Measurements from ENCODE around the gene STBD1.
"Not testable (repeated sequence)": the region's sequence is repeated elsewhere in the genome, so short reads cannot be mapped to it uniquely, and the experiment has no call there.

The STBD1 gene

DNA sequence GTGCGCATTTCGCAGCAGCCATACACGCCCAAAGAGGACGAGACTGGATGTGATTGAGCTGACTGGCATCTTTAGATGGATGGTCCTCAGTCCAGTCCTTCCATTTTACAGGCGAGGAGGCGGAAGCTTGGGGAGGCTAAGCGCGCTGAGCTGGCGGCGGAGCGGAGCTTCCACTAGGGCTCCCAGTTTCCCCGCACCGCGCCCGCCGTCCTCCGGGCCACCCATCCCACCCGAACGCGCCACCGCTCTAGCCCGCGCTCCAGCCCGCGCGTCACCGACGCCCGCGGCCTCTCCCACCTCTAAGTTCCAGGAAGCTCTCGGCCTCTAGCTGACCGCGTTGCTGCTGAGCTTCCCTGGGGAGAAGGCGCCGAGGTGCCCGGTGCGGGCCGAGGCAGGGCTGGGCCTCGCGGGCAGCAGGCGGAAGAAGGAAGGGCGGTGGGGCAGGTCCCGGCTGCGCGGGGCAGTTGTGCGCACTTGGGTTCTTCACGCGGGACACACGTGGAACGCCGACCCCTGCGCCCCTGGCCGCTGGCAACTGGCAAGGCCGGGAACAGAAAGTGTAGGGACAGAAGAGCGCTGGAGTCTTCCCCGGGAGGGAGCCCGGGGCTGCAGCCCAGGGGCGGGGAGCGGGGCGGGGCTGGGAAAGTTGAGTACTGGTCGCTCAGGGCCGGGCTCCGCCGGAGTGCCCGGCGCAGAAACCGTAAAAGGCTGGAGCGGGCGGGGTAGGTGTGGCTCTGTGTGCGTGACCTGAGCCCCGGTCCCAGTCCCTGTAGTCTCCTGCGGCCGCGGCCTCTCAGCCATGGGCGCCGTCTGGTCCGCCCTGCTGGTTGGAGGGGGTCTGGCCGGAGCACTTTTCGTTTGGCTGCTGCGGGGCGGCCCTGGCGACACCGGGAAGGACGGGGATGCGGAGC, at the start of gene STBD1:
Gene STBD1 (plus strand): TSS at position 763 of the 911 bp plus-strand sequence. CDS start 37 bp downstream, at position 800.
- peak; percentile 48 for DNase-seq

DNA sequence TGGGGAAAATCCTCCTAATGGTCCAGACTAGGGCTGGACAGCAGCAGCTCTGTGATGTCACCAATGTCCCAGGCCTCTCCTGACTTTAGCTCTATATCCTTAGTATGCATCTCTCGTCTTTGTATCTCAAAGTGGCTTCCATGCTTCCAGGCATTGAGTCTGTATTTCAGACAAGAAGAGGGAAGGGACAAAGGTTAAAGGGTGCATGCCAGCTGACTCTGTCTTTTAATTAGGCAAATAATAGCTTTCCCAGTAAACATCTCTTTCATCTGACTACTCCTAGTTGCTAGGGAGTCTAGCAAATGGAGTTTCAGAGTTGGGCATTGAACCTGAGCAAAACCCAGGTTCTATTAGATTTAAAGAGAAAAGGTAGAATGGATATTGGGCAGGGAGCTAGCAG, 49.6 kb upstream of the STBD1 start:
- DNase-seq: no peak

DNA sequence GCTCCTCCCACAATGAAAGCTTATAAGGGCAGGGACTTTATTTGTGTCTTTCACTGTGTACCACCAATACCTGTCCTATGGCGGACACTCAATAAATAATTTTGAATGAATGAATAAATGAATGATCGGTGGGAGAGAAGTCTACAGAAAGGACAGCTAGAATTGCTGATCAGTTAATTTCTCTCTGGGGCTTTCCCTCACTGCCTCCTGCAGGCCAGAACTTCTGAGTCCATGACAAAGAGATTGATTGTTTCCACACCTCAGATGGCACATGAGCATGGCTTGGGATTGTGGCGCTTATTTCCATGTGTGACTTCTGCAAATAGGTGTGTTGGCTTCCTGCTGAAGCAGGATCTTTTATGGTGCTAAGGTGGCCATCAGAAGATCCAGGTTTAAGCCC, 48.7 kb upstream of the STBD1 start:
- no peak for DNase-seq

DNA sequence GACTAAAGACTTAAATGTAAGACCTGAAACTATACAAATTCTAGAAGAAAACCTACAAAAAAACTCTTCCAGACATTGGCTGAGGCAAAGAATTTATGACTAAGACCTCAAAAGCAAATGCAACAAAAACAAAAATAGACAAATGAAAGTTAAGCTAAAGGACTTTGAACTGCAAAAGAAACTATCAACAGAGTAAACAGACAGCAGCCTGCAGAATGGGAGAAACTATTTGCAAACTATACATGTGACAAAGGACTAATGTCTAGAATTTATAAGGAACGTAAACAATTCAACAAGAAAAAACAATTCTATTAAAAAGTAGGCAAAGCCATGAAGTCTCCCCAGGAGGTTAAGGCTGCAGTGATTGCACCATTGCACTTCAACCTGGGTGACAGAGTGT, 46.0 kb upstream of the STBD1 start:
- no peak for DNase-seq

DNA sequence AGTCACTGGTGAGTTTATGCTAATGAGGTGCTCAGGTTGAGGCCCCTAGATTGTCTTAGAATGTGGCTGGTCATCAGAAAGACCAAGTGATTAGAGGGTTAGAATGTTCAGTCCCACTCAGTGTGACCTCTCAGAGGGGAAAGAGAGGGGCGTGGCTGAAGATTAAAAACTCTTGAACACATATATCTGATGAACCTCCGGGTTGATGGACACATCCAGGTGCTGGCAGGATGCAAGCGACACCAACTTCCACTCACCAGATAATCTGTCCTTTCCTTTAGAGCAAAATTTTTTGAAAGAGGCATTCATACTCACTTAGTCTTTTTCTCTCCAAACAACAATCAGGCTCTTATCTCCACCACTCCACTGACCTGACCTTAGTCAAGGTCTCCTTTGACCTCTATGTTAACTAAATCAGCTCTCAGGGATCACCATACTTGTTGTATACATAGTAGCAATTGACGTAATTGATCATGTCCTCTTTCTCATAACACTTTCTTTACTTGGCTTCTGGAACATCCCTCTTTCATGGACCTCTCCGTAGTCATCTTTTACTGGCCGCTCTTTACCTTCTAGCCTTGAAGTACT, 40.8 kb upstream of the STBD1 start:
- no peak for DNase-seq

GRCh38 chr4:76266627-76267026, 39.9 kb upstream of the STBD1 start:
- no peak for DNase-seq

GRCh38 chr4:76267811-76268210, 38.7 kb upstream of the STBD1 start:
- DNase-seq: no peak

- no peak for DNase-seq
Observed at GRCh38 chr4:76270244-76271175, 36.0 kb upstream of the STBD1 start.

GRCh38 chr4:76271248-76271647, 35.3 kb upstream of the STBD1 start:
- no peak for DNase-seq

DNA sequence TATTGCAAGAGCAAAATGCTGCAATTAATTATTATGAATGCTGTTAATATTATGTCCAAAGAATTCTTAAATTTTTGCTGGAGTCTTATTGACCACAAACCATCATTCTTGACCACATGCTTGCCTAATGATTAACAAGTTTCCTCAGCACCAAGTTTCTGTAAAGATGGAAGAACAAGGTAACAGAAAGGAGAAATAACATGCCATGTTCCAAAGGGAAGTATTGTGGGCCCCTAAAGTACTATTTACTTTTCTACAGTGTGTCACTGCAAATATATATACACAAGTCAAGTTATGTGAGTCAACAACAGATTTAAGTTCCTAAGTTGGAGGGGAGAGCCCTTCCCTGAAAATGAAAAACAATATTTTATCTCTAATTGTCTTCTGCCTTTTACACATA, 34.5 kb upstream of the STBD1 start:
- no peak for DNase-seq

- no peak for DNase-seq
Observed at GRCh38 chr4:76272582-76272981, 34.0 kb upstream of the STBD1 start.

DNA sequence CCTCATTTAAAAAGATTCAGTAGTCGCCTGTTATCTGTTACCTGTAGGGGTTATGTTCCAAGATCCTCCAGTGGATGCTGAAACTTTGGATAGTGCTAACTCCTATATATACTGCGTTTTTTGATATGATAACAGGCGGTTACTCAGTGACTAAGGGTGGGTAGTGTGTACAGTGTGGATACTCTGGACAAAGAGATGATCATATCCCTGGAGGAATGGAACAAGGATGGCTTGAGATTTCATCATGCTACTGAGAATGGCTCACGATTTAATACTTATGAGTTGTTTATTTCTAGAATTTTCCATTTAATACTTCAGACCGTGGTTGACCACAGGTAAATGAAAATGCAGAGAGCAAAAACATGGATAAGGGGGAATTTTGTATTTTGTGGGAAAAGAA, 33.5 kb upstream of the STBD1 start:
- DNase-seq: no peak

- no peak for DNase-seq
Observed at GRCh38 chr4:76275486-76276124, 30.9 kb upstream of the STBD1 start.

DNA sequence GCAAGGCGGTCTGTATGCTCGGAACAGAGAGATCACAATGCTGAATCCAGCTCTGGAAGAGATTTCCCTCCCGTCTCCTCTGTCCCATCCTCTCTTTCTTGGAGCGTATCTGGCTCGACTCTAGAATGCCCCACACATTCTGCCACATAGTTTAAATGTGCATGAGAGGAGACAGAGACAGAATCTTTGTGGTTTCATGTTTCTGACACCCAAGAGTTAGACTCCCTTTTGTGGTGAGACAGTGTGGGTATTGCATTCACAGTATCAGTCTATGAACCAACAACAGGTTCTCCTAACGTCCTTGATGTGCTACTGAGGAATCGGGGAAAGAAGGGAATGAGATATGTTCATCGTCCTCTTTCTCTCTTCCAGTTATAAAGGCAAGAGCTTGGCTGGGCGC, 29.7 kb upstream of the STBD1 start:
- DNase-seq: no peak

DNA sequence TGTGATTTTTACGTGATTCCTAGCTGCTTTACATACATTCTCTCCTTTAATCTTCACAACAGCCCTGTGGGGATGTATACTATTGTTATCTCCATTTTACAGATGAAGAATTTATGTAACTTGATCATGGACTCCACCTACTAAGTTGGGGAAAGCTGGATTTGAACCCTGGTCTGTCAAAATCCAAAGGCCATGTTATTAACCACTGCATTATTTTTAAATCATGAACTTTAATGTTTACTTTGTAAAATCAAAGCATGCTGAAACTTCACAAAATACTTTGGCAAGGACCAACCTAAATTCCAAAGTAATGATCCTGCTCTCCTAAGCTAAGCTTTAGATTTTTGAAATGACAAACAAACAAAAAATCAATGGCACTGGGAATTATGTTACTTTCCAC, 28.9 kb upstream of the STBD1 start:
- no peak for DNase-seq

GRCh38 chr4:76278583-76278982, 27.9 kb upstream of the STBD1 start:
- DNase-seq: no peak

GRCh38 chr4:76279462-76279861, 27.1 kb upstream of the STBD1 start:
- DNase-seq: peak; percentile 38

- DNase-seq: no peak
Observed at GRCh38 chr4:76280488-76281441, 25.8 kb upstream of the STBD1 start.

DNA sequence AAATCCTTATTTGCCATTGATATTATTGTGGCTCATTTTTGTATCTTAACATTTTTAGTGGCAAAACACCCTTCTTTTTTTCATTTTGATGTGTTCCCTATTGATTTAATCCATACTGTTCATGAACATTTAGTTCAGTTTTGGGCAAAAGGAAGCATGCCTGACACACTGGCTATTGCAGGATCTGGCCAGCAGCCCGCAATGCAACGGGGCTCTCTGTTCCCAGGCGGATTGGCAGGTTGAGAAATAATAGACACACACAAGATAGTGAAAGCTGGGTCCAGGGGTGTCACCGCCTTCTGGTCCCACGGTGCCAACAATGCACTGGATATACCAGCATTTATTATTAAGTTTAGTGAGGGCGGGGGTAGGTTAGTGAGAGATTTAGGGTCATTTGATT, 24.9 kb upstream of the STBD1 start:
- not testable (repeated sequence) for DNase-seq

GRCh38 chr4:76282941-76283689, 23.4 kb upstream of the STBD1 start:
- no peak for DNase-seq

DNA sequence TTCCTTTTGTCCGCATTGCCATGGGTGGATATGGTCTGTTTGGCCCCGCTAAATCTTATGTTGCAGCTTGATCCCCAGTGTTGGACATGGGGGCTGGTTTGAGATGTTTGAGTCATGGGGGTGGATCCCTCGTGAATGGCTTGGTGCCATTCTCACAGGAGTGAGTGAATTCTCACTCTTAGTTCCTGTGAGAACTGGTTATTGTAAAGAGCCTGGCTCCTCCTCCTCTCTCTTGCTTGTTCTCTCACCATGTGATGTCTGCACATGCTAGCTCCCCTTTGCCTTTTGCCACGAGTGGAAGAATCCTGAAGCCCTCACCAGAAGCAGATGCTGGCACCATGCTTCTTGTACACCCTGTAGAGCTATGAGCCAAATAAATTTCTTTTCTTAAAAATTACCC, 22.6 kb upstream of the STBD1 start:
- DNase-seq: no peak
